Activated naive CD8-positive, alpha-beta T cell (primary cell): ENCODE results near the gene TRIM40.
"Not testable (repeated sequence)": the region's sequence is repeated elsewhere in the genome, so short reads cannot be mapped to it uniquely, and the experiment has no call there.

Experiments used
- H3K27ac Mint-ChIP-seq: one replicate; pipeline ENCODE4 v1.8.0; 2021; ENCODE audit warnings: mixed read lengths
- H3K27me3 Mint-ChIP-seq: one replicate; pipeline ENCODE4 v1.8.0; 2021; ENCODE audit warnings: mixed read lengths
- H3K36me3 Mint-ChIP-seq: one replicate; pipeline ENCODE4 v1.8.0; 2021; ENCODE audit warnings: mixed read lengths
- H3K4me1 Mint-ChIP-seq: one replicate; pipeline ENCODE4 v1.8.0; 2021; ENCODE audit warnings: low read depth, mixed read lengths
- H3K4me3 Mint-ChIP-seq: one replicate; pipeline ENCODE4 v1.8.0; 2021; ENCODE audit warnings: mild to moderate bottlenecking, mixed read lengths
- H3K9me3 Mint-ChIP-seq: one replicate; pipeline ENCODE4 v1.8.0; 2021; ENCODE audit warnings: low read depth, mixed read lengths

Gene TRIM40

GRCh38 chr6:30129265-30130178 is 6.4 kb upstream of the TRIM40 start:
- Mint-ChIP-seq H3K27me3 (peaks cover 40% of the 10 kb centered on the region), H3K4me1 (peaks cover 9% of the 10 kb centered on the region), H3K9me3 (no peaks in the 10 kb centered on the region), H3K27ac (no peak overlapping the region), H3K4me3 (no peak overlapping the region), H3K36me3 (no peaks in the 10 kb centered on the region)

DNA sequence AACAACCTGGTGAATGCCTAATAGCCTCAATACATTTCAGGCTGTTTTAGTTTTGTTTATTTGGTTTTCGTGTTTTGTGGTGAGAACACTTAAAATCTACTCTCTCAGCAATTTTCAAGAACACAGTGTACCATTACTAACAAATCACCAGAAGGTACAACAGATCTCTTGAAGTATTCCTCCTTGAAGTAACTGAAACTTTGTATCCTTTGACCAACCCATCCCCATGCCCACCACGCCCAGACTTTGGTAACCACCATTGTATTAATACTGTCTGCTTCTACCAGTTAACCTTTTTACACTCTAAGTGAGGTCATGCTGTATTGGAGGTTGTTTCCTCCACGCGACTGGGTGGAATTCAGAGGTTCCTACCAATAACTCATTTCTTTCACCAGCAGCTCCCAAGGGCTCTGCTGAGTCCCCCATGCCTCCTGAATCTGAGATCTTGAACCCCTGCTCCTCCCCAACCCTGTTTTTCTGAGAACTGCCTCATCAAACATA is 5.7 kb upstream of the TRIM40 start:
- peaks cover 39% of the 10 kb centered on the region for H3K27me3 Mint-ChIP-seq
- H3K4me1 Mint-ChIP-seq: peaks cover 9% of the 10 kb centered on the region
- no peaks in the 10 kb centered on the region for H3K36me3 Mint-ChIP-seq
- H3K9me3 Mint-ChIP-seq: no peaks in the 10 kb centered on the region
- no peak overlapping the region for H3K4me3 Mint-ChIP-seq
- no peak overlapping the region for H3K27ac Mint-ChIP-seq

GRCh38 chr6:30130887-30131862 is 4.8 kb upstream of the TRIM40 start:
- no peaks in the 10 kb centered on the region for H3K9me3 Mint-ChIP-seq
- peaks cover 37% of the 10 kb centered on the region for H3K27me3 Mint-ChIP-seq
- peaks cover 9% of the 10 kb centered on the region for H3K4me1 Mint-ChIP-seq
- H3K36me3 Mint-ChIP-seq: no peaks in the 10 kb centered on the region
- H3K4me3 Mint-ChIP-seq: no peak overlapping the region
- no peak overlapping the region for H3K27ac Mint-ChIP-seq

GRCh38 chr6:30131947-30132497 is 3.9 kb upstream of the TRIM40 start:
- no peak overlapping the region for H3K4me3 Mint-ChIP-seq
- peaks cover 9% of the 10 kb centered on the region for H3K4me1 Mint-ChIP-seq
- no peak overlapping the region for H3K27ac Mint-ChIP-seq

GRCh38 chr6:30135147-30135546 is 793 bp upstream of the TRIM40 start:
- peaks cover 20% of the 10 kb centered on the region for H3K27me3 Mint-ChIP-seq

More at GRCh38 chr6:30131947-30132497, 3.9 kb upstream of the TRIM40 start:
- Mint-ChIP-seq H3K36me3 (no peaks in the 10 kb centered on the region), H3K9me3 (no peaks in the 10 kb centered on the region), H3K27me3 (peaks cover 34% of the 10 kb centered on the region)

DNA sequence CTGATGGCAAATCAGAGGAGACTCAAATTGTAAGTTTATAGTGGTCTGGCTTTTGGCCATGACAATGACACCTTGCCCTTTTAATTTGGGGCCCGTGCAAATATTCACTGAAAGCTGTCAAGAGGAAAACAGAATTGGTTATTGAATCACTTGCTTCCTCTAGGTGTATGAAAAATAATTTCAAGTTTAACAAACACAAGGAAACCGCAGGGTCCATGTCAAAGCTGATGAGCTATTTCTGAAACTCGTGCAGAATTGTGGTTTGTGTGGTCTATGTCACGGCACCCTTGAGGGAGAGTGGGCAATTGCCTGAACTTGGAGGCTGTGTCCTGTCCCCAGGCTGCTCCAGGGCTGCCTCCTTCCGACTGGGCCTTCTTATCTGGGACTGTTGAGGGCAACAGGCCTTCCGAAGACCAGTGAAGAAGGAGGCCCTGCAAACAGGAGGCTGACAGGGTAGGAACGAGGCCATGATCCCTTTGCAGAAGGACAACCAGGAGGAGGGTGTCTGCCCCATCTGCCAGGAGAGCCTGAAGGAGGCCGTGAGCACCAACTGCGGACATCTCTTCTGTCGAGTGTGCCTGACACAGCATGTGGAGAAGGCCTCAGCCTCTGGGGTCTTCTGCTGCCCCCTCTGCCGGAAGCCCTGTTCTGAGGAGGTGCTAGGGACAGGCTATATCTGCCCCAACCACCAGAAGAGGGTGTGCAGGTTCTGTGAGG is 788 bp downstream of the TRIM40 start:
- Mint-ChIP-seq H3K27ac (no peak overlapping the region), H3K4me3 (no peak overlapping the region), H3K36me3 (no peaks in the 10 kb centered on the region), H3K9me3 (no peaks in the 10 kb centered on the region), H3K27me3 (peaks cover 22% of the 10 kb centered on the region), H3K4me1 (no peaks in the 10 kb centered on the region)

More at GRCh38 chr6:30135147-30135546, 793 bp upstream of the TRIM40 start:
- Mint-ChIP-seq H3K4me3 (no peak overlapping the region), H3K9me3 (no peaks in the 10 kb centered on the region), H3K4me1 (peaks cover 7% of the 10 kb centered on the region), H3K36me3 (no peaks in the 10 kb centered on the region), H3K27ac (no peak overlapping the region)

- not testable (repeated sequence) for H3K36me3 Mint-ChIP-seq, H3K27ac Mint-ChIP-seq, H3K4me3 Mint-ChIP-seq, H3K4me1 Mint-ChIP-seq, H3K9me3 Mint-ChIP-seq
- H3K27me3 Mint-ChIP-seq: peaks cover 30% of the 10 kb centered on the region
These were observed 4.3 kb downstream of the TRIM40 start for GRCh38 chr6:30140240-30140639.

- H3K4me1 Mint-ChIP-seq: no peaks in the 10 kb centered on the region
- no peaks in the 10 kb centered on the region for H3K9me3 Mint-ChIP-seq
- peaks cover 33% of the 10 kb centered on the region for H3K27me3 Mint-ChIP-seq
- no peak overlapping the region for H3K27ac Mint-ChIP-seq
- H3K36me3 Mint-ChIP-seq: no peaks in the 10 kb centered on the region
- no peak overlapping the region for H3K4me3 Mint-ChIP-seq
These were observed 6.7 kb downstream of the TRIM40 start for GRCh38 chr6:30142665-30143064.

- Mint-ChIP-seq H3K9me3 (no peaks in the 10 kb centered on the region), H3K4me1 (no peaks in the 10 kb centered on the region), H3K36me3 (no peaks in the 10 kb centered on the region), H3K4me3 (no peak overlapping the region), H3K27me3 (peaks cover 38% of the 10 kb centered on the region), H3K27ac (no peak overlapping the region)
These were observed 7.8 kb downstream of the TRIM40 start for GRCh38 chr6:30143780-30144179.

GRCh38 chr6:30144811-30145210 is 8.9 kb downstream of the TRIM40 start:
- H3K36me3 Mint-ChIP-seq: no peaks in the 10 kb centered on the region
- H3K27me3 Mint-ChIP-seq: peaks cover 38% of the 10 kb centered on the region
- H3K4me3 Mint-ChIP-seq: no peak overlapping the region
- no peaks in the 10 kb centered on the region for H3K4me1 Mint-ChIP-seq
- no peaks in the 10 kb centered on the region for H3K9me3 Mint-ChIP-seq
- no peak overlapping the region for H3K27ac Mint-ChIP-seq

- peaks cover 41% of the 10 kb centered on the region for H3K27me3 Mint-ChIP-seq
- H3K4me1 Mint-ChIP-seq: no peaks in the 10 kb centered on the region
- no peaks in the 10 kb centered on the region for H3K36me3 Mint-ChIP-seq
- H3K9me3 Mint-ChIP-seq: no peaks in the 10 kb centered on the region
- H3K27ac Mint-ChIP-seq: no peak overlapping the region
- no peak overlapping the region for H3K4me3 Mint-ChIP-seq
These were observed 9.9 kb downstream of the TRIM40 start for GRCh38 chr6:30145818-30146217.

DNA sequence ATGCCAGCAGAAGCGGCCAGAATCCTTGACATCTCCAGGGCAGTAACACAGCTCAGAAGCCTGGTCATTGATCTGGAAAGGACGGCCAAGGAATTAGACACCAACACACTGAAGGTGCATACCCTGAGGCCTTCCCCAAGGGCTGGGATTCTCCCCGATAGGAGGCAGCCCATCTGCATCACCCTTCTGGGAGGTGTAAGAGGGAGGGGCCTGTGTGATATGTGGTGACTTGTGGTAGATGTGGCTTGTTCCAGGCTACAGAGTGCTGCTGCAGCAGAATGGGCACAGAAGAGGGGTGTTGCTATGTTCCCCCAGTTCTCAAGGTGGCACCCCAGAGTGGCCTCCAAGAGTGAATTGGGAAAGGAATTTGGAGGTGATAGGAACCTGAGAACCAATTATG is 11.2 kb downstream of the TRIM40 start:
- Mint-ChIP-seq H3K4me1 (peaks cover 3% of the 10 kb centered on the region), H3K27me3 (peaks cover 33% of the 10 kb centered on the region), H3K4me3 (no peak overlapping the region), H3K27ac (no peak overlapping the region), H3K9me3 (no peaks in the 10 kb centered on the region), H3K36me3 (no peaks in the 10 kb centered on the region)

GRCh38 chr6:30149234-30149633 is 13.3 kb downstream of the TRIM40 start:
- Mint-ChIP-seq H3K9me3 (no peaks in the 10 kb centered on the region), H3K27ac (no peak overlapping the region), H3K27me3 (peaks cover 25% of the 10 kb centered on the region), H3K4me3 (no peak overlapping the region), H3K4me1 (peaks cover 3% of the 10 kb centered on the region), H3K36me3 (no peaks in the 10 kb centered on the region)

GRCh38 chr6:30149858-30150550 is 14.1 kb downstream of the TRIM40 start:
- Mint-ChIP-seq H3K27me3 (peaks cover 22% of the 10 kb centered on the region), H3K4me3 (no peak overlapping the region), H3K4me1 (peaks cover 3% of the 10 kb centered on the region), H3K36me3 (no peaks in the 10 kb centered on the region), H3K9me3 (no peaks in the 10 kb centered on the region), H3K27ac (no peak overlapping the region)
